Measurements from ENCODE around the gene RTCA.

- TF ChIP-seq POLR2A (IDR thresholded peaks at IDR 0.05) (no peak), CTCF (IDR thresholded peaks at IDR 0.05) (no peak)
Measured at GRCh38 chr1:100302739-100303138, 36.7 kb downstream of the RTCA start.
